Colonic mucosa (tissue), 4 donors: ENCODE data around the gene MIAT. TPM values are rescaled to one million over a fixed set of nuclear protein-coding genes. Genes with fewer than 3 reads are reported as not detected.

Experiments used
- DNase-seq: peaks from one replicate; pipeline ENCODE4 v3.0.0-alpha.2; 2020
- H3K27ac ChIP-seq: fragments of 200-600 bp; one replicate; pipeline ENCODE4 v1.8.0; 2021
- H3K27me3 ChIP-seq: fragments of 200-600 bp; one replicate; pipeline ENCODE4 v1.8.0; 2021
- H3K36me3 ChIP-seq: fragments of 200-600 bp; one replicate; pipeline ENCODE4 v1.8.0; 2021
- H3K4me1 ChIP-seq: fragments of 200-600 bp; one replicate; pipeline ENCODE4 v1.8.0; 2021; ENCODE audit warnings: mild to moderate bottlenecking
- H3K4me3 ChIP-seq: fragments of 200-600 bp; one replicate; pipeline ENCODE4 v1.8.0; 2021
- H3K9ac ChIP-seq, 2 donors: one replicate each; pipeline ENCODE4 v1.7.0; 2013; ENCODE audit warnings: control low read depth in 2 of 2, low read depth in 2 of 2, low read length in 2 of 2
- H3K9me3 ChIP-seq: fragments of 200-600 bp; one replicate; pipeline ENCODE4 v1.8.0; 2021
- CTCF ChIP-seq: fragments of 200-600 bp; IDR thresholded peaks from one replicate; pipeline ENCODE4 v1.8.0; 2022; ENCODE audit warnings: antibody characterized with exemption, mild to moderate bottlenecking
- intact Hi-C: fragments of 100-400 bp; cut with DNase I; formaldehyde crosslinking; loops from one replicate; pipeline ENCODE4 v1.14.1; 2022
- total RNA-seq, 2 donors: library from RNA; stranded (reverse); fragmentation: NEBNext Ultra II Directional in 1 of 2; extraction: Animal tissue kit (Norgen Biotek cat#: 25700) in 1 of 2; gene quantifications; one replicate each; pipeline ENCODE4 v1.2.1, GENCODE V29; 2021
- donor health status: healthy.
- donor health status: DM: no; HTN: no; CAD: no.
- donor health status: DM: no; HTN: no; CAD: no.

The MIAT gene
- total RNA-seq, 2 donors from 2014 or later, result 1.5 to 1.8 TPM

GRCh38 chr22:26663374-26663923, 6.1 kb downstream of the MIAT start:
- Histone ChIP-seq H3K9ac (no peak overlapping the region), H3K9me3 (no peaks in the 10 kb centered on the region), H3K4me1 (peaks cover 7% of the 10 kb centered on the region), H3K4me3 (no peak overlapping the region), H3K27ac (no peak overlapping the region), H3K36me3 (no peaks in the 10 kb centered on the region), H3K27me3 (peaks cover 5% of the 10 kb centered on the region)
- no peak for DNase-seq
- intact Hi-C loops, result no loop called here
- TF ChIP-seq CTCF, result no peak

- Histone ChIP-seq H3K9ac (peak overlapping the region in 1 of 2 donors; percentile 24), H3K4me1 (no peaks in the 10 kb centered on the region), H3K9me3 (no peaks in the 10 kb centered on the region), H3K27ac (no peak overlapping the region), H3K36me3 (no peaks in the 10 kb centered on the region), H3K4me3 (no peak overlapping the region), H3K27me3 (no peaks in the 10 kb centered on the region)
- intact Hi-C loops, result no loop called here
- TF ChIP-seq CTCF, result peak; percentile 18
- no peak for DNase-seq
Observed at GRCh38 chr22:26665813-26666231, 8.4 kb downstream of the MIAT start.

GRCh38 chr22:26667140-26667539, 9.8 kb downstream of the MIAT start:
- Histone ChIP-seq H3K27ac (no peak overlapping the region), H3K4me1 (peaks cover 2% of the 10 kb centered on the region), H3K4me3 (no peak overlapping the region), H3K36me3 (no peaks in the 10 kb centered on the region), H3K27me3 (no peaks in the 10 kb centered on the region), H3K9me3 (no peaks in the 10 kb centered on the region), H3K9ac (no peak overlapping the region)
- no peak for TF ChIP-seq CTCF
- no peak for DNase-seq
- intact Hi-C loops, result no loop called here

- peaks cover 4% of the 10 kb centered on the region for H3K4me1 ChIP-seq
- H3K36me3 ChIP-seq, result no peaks in the 10 kb centered on the region
- no peak for TF ChIP-seq CTCF
- no peaks in the 10 kb centered on the region for H3K27me3 ChIP-seq
- H3K9me3 ChIP-seq, result no peaks in the 10 kb centered on the region
- DNase-seq, result no peak
- intact Hi-C loops, result no loop called here
- H3K27ac ChIP-seq, result no peak overlapping the region
- H3K9ac ChIP-seq, result no peak overlapping the region
- no peak overlapping the region for H3K4me3 ChIP-seq
Observed at GRCh38 chr22:26669060-26669481, 11.7 kb downstream of the MIAT start.

GRCh38 chr22:26670459-26670858, 13.1 kb downstream of the MIAT start:
- Histone ChIP-seq H3K4me3 (no peak overlapping the region), H3K36me3 (no peaks in the 10 kb centered on the region), H3K27ac (no peak overlapping the region), H3K9me3 (no peaks in the 10 kb centered on the region), H3K9ac (no peak overlapping the region), H3K27me3 (no peaks in the 10 kb centered on the region), H3K4me1 (peaks cover 4% of the 10 kb centered on the region)
- DNase-seq, result no peak
- intact Hi-C loops, result loop anchor here (10.0 kb wide), 1 partner anchor 84 kb away; no protein-coding TSS in a partner anchor
- TF ChIP-seq CTCF, result no peak
